ENCODE results near the gene ETFB. TPM values are rescaled to one million over a fixed set of nuclear protein-coding genes. Genes with fewer than 3 reads are reported as not detected.

ETFB gene
- 14.3 and 15.7 TPM in 2 replicates for total RNA-seq (2013; cell fraction: nucleolus; rRNA removed)
- total RNA-seq (2014; rRNA removed) = 75.9 and 82.7 TPM in 2 replicates
- total RNA-seq (2014; rRNA removed; fragmentation: Illumina TruSeq; extraction: Trizol) = 77.3 and 92.8 TPM in 2 replicates
- 129 and 133 TPM in 2 replicates for total RNA-seq (2021)
- polyA plus RNA-seq (2011; ENCODE audit: low read depth) = 92.6 TPM
- 35.9 and 66.3 TPM in 2 replicates for polyA plus RNA-seq (2011; rRNA removed)
- 97.5 and 127 TPM in 2 replicates for polyA plus RNA-seq (2011; cell fraction: cytosol; rRNA removed)
- 43.2 and 57.3 TPM in 2 replicates for polyA plus RNA-seq (2011; cell fraction: nucleus; rRNA removed)
- 92.2 and 103 TPM in 2 replicates for polyA plus RNA-seq (2012)
- 5.2 and 33.4 TPM in 2 replicates for polyA plus RNA-seq (2014; fragmentation: Illumina TruSeq; extraction: Trizol)
- 10 to 100 TPM; 15.1 to 50.1 TPM for polyA plus RNA-seq (2014; fragmentation: Nextera tagmentation; extraction: Ambion mirVana)
- polyA plus RNA-seq (2014; rRNA removed) = 108 and 126 TPM in 2 replicates
- 100 to 1,000 TPM; 142 to 166 TPM for polyA plus RNA-seq (2016; fragmentation: Nextera tagmentation; extraction: Ambion mirVana)
- polyA minus RNA-seq (2011; rRNA and poly(A)+ RNA removed) = 27.8 and 37.6 TPM in 2 replicates
- 15.0 and 20.3 TPM in 2 replicates for polyA minus RNA-seq (2011; cell fraction: cytosol; rRNA and poly(A)+ RNA removed)
- polyA minus RNA-seq (2011; cell fraction: nucleus; rRNA and poly(A)+ RNA removed) = 7.1 and 11.8 TPM in 2 replicates
- Bru-seq, nascent RNA = percentile 60 among the genes with signal in this experiment
- percentile 58 among the genes with signal in this experiment for BruChase-seq, experiment 1, labeled RNA remaining after a 6-hour chase
- BruChase-seq, experiment 2, labeled RNA remaining after a 2-hour chase = percentile 55 among the genes with signal in this experiment
- long read RNA-seq, experiment 1, transcript ETFB-201 (6 exons, 900 nt) = major isoform, 38 of 42 reads
- long read RNA-seq, experiment 1, partial matches to known transcripts = 2 of 42 reads
- long read RNA-seq, experiment 1, other reads (novel, unspliced or antisense) = 2 of 42 reads
- long read RNA-seq, experiment 2, transcript ETFB-201 (6 exons, 900 nt) = major isoform, 74 of 78 reads
- long read RNA-seq, experiment 2, partial matches to known transcripts = 2 of 78 reads
- long read RNA-seq, experiment 2, other reads (novel, unspliced or antisense) = 1 of 78 reads

DNA sequence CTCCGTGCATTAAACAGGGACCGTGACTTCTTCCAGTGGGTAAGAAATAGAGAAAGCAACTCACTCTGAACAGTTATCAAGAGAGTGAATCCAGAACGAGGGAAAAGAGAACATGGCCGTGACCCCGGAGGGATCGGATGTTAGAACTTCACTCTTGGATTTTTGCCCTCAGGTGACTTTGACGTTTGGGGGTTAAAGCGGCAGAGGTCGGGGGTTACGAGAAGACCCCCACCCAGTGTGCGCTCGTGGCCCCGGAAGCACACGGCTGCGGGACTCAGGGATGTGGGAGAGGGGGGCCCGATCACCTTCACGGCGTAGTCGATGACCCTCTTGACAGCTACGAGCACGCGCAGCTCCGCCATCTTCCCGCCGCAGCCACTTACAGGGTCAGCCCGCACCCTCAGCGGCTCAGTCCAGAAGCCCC, at the start of gene ETFB:
ETFB (minus strand) TSS at position 424 of the 424 bp plus-strand sequence; CDS start at position 362, 62 bp downstream.
- no peaks in the 10 kb centered on the region for H4K20me1 ChIP-seq (ENCODE audit: control insufficient read depth, insufficient read depth)
- under 1% methylated on average over 26 of the region's 27 CpGs for WGBS (ENCODE audit: insufficient coverage, insufficient replicate concordance, low lambda C conversion rate, missing lambda C conversion rate)
- intact Hi-C loops (cut with micrococcal nuclease; ENCODE audit: unreplicated experiment) = loop anchor here (2.0 kb wide), 1 partner anchor 27 kb away; no protein-coding TSS in a partner anchor
- peak within 1 kb of the TSS; percentile 94 for H3K4me2 ChIP-seq (ENCODE audit: control insufficient read depth, insufficient read depth)
- H3K4me1 ChIP-seq (ENCODE audit: control insufficient read depth, insufficient read depth, low read length) = peaks cover 9% of the 10 kb centered on the region
- SMC1A ChIA-PET (ENCODE audit: uncharacterized antibody, unreplicated experiment) = interaction anchor here (0.9 to 1.4 kb wide), 5 partner anchors 14 to 42 kb away, joined by 3 to 9 read pairs (median 4); no protein-coding TSS in a partner anchor
- H3K27me3 ChIP-seq (replicated peaks in 1 of 2; ENCODE audit: control insufficient read depth in 2 of 2, insufficient read depth in 2 of 2, low read length in 1 of 2) = no peaks in the 10 kb centered on the region
- CTCF ChIA-PET = interaction anchor here (0.9 to 1.6 kb wide), 7 partner anchors 23 to 42 kb away, joined by 3 to 15 read pairs (median 6); no protein-coding TSS in a partner anchor
- peaks cover 18% of the 10 kb centered on the region for H3K79me2 ChIP-seq (ENCODE audit: control insufficient read depth, insufficient read depth, low read length)
- H3K4me3 ChIP-seq = peak within 1 kb of the TSS; percentile 85
- FAIRE-seq (peak; percentile 56), ATAC-seq (no peak), DNase-seq (ENCODE audit: low read depth, low spot score) (no peak)
- peak within 1 kb of the TSS; percentile 76 for H2AFZ ChIP-seq (ENCODE audit: control insufficient read depth, low read depth, low read length)
- RAD21 ChIA-PET (ENCODE audit: unreplicated experiment) = interaction anchor here (0.8 to 2.2 kb wide), 4 partner anchors 12 to 51 kb away, joined by 4 to 23 read pairs (median 8); partner anchors contain the start of gene SIGLEC10
- POLR2A ChIA-PET = interaction anchor here (0.9 to 2.5 kb wide), 6 partner anchors 10 to 338 kb away, joined by 3 to 26 read pairs (median 3); no protein-coding TSS in a partner anchor
- TSS peak; percentile 92 for BruUV-seq (replicated peaks)
- no peaks in the 10 kb centered on the region for H3K9me3 ChIP-seq (replicated peaks; ENCODE audit: control insufficient read depth, insufficient read depth, low read length)
- in situ Hi-C loops (cut with MboI) = loop anchor here (10.0 to 25.0 kb wide), 2 partner anchors 551 to 1029 kb away; partner anchors contain the start of gene KCNC3
- peak within 1 kb of the TSS; percentile 92 for H3K9ac ChIP-seq (ENCODE audit: control insufficient read depth, insufficient read depth, low read length)
- no peaks in the 10 kb centered on the region for H3K36me3 ChIP-seq (ENCODE audit: control insufficient read depth in 2 of 2, insufficient read depth in 2 of 2, low read length in 1 of 2)
- peak within 1 kb of the TSS; percentile 92 for H3K27ac ChIP-seq (ENCODE audit: control insufficient read depth, insufficient read depth)
- TF ChIP-seq PRDM15 (CRISPR knock-in tag; IDR thresholded peaks at IDR 0.05) = no peak
- TF ChIP-seq MXI1 (IDR thresholded peaks at IDR 0.05; ENCODE audit: low read depth, low read length) = peak; percentile 65
- TF ChIP-seq RB1 (IDR thresholded peaks at IDR 0.05; ENCODE audit: borderline replicate concordance) = no peak; the same call in 1 of the 2 replicates
- TF ChIP-seq SREBF2 (IDR thresholded peaks at IDR 0.05; ENCODE audit: low read length) = no peak
- TF ChIP-seq KLF5 (IDR thresholded peaks at IDR 0.05; ENCODE audit: partially characterized antibody) = no peak
- TF ChIP-seq PAX8 (IDR thresholded peaks at IDR 0.05) = no peak
- peak; percentile 89 for TF ChIP-seq POLR2A (IDR thresholded peaks at IDR 0.05; ENCODE audit: low read depth, low read length)
- no peak for TF ChIP-seq TBL1XR1 (IDR thresholded peaks at IDR 0.05; ENCODE audit: low read depth, low read length)
- peak; percentile 44; the same call in 1 of the 2 replicates for TF ChIP-seq NKRF (conservative IDR thresholded peaks at IDR 0.05)
- no peak for TF ChIP-seq KDM1A (IDR thresholded peaks at IDR 0.05; ENCODE audit: borderline replicate concordance)
- no peak for TF ChIP-seq POLR2AphosphoS2 (IDR thresholded peaks at IDR 0.05; ENCODE audit: low read depth, low read length)
- TF ChIP-seq NR2F1 (conservative IDR thresholded peaks at IDR 0.05) = peak; percentile 84; the same call in 1 of the 2 replicates
